Mucosa of descending colon (tissue), 3 donors: ENCODE results near the gene OCEL1. TPM values are rescaled to one million over a fixed set of nuclear protein-coding genes. Genes with fewer than 3 reads are reported as not detected.

Experiments
- ATAC-seq: fragments of 200-7000 bp; cut with Tn5 transposase; one replicate; pipeline ENCODE4 v1.9.1; 2020; ENCODE audit warnings: mild to moderate bottlenecking, moderate library complexity
- DNase-seq, 3 donors: peaks; one replicate each; pipeline ENCODE4 v3.0.0-alpha.2; 2020
- H3K36me3 ChIP-seq: fragments of 200-600 bp; one replicate; pipeline ENCODE4 v1.8.0; 2021; ENCODE audit warnings: low read depth, mild to moderate bottlenecking
- H3K4me1 ChIP-seq: fragments of 200-600 bp; one replicate; pipeline ENCODE4 v1.8.0; 2021; ENCODE audit warnings: low read depth, mild to moderate bottlenecking
- H3K4me3 ChIP-seq: fragments of 200-600 bp; one replicate; pipeline ENCODE4 v1.8.0; 2021; ENCODE audit warnings: mild to moderate bottlenecking
- H3K9me3 ChIP-seq: fragments of 200-600 bp; one replicate; pipeline ENCODE4 v1.8.0; 2021; ENCODE audit warnings: mild to moderate bottlenecking
- CTCF ChIP-seq: fragments of 200-600 bp; IDR thresholded peaks from one replicate; pipeline ENCODE4 v1.8.0; 2022; ENCODE audit warnings: antibody characterized with exemption, mild to moderate bottlenecking
- intact Hi-C, 2 donors: fragments of 100-400 bp; cut with DNase I in 1 of 2; cut with micrococcal nuclease in 1 of 2; formaldehyde crosslinking; loops; one replicate each; pipeline versions ENCODE4 v1.11.0 to v1.11.1; 2022; cut with DNase I, micrococcal nuclease
- total RNA-seq, 3 donors: library from RNA; stranded (reverse); fragmentation: NEBNext Ultra II Directional in 2 of 3; extraction: Animal tissue kit (Norgen Biotek cat#: 25700) in 2 of 3; gene quantifications; one replicate each; pipeline versions ENCODE4 v1.2.1 to v1.2.4, GENCODE V29; 2021 to 2023
- donor health status: DM: no; HTN: no; CAD: no; lungs with moderate emphysema.
- donor health status: DM: no; HTN: no; CAD: no.
- donor health status: DM: no; HTN: yes; CAD: no.

Gene OCEL1
- total RNA-seq, 3 donors from 2014 or later: 38.1 to 105 (median 58.4) TPM

- ATAC-seq (no peak), DNase-seq (no peak)
- H3K4me1 ChIP-seq: no peaks in the 10 kb centered on the region
- H3K4me3 ChIP-seq: no peak overlapping the region
- intact Hi-C loops: no loop called here
- no peak for TF ChIP-seq CTCF
- no peaks in the 10 kb centered on the region for H3K9me3 ChIP-seq
- H3K36me3 ChIP-seq: no peaks in the 10 kb centered on the region
These were observed 6.7 kb upstream of the OCEL1 start for GRCh38 chr19:17219286-17219685.

- Histone ChIP-seq H3K36me3 (no peaks in the 10 kb centered on the region), H3K4me3 (no peak overlapping the region), H3K9me3 (no peaks in the 10 kb centered on the region), H3K4me1 (no peaks in the 10 kb centered on the region)
- TF ChIP-seq CTCF: no peak
- intact Hi-C loops: no loop called here
- DNase-seq: peak in 2 of 3 donors; percentile 47 to 59
- peak; percentile 63 for ATAC-seq
These were observed 5.7 kb upstream of the OCEL1 start for GRCh38 chr19:17220207-17220758.

DNA sequence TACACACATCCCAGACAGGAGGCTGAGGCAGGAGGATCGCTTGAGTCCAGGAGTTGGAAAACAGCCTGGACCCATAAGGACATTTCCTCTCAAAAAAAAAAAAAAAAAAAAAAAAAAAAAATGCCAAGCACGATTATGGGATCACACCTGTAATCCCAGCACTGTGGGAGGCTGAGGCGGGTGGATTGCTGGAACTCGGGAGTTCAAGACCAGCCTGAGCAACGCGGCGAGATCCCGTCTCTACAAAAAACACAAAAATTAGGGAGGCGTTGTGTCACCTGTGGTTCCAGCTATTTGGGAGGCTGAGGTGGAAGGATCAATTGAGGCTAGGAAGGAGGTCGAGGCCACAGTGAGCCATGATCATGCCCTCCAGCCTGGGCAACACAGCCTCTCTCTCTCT is 973 bp upstream of the OCEL1 start:
- no peak overlapping the region for H3K4me3 ChIP-seq
- no peak for TF ChIP-seq CTCF
- ATAC-seq (no peak), DNase-seq (no peak)
- intact Hi-C loops: no loop called here
- no peaks in the 10 kb centered on the region for H3K9me3 ChIP-seq
- no peaks in the 10 kb centered on the region for H3K36me3 ChIP-seq
- peaks cover 6% of the 10 kb centered on the region for H3K4me1 ChIP-seq

GRCh38 chr19:17227798-17228367 is 1.9 kb downstream of the OCEL1 start:
- Histone ChIP-seq H3K4me3 (no peak overlapping the region), H3K4me1 (peaks cover 6% of the 10 kb centered on the region), H3K36me3 (peaks cover 11% of the 10 kb centered on the region), H3K9me3 (no peaks in the 10 kb centered on the region)
- TF ChIP-seq CTCF: no peak
- intact Hi-C loops: no loop called here
- ATAC-seq (no peak), DNase-seq (no peak)

GRCh38 chr19:17229890-17230289 is 3.9 kb downstream of the OCEL1 start:
- H3K9me3 ChIP-seq: no peaks in the 10 kb centered on the region
- no peak for TF ChIP-seq CTCF
- intact Hi-C loops: no loop called here
- peaks cover 8% of the 10 kb centered on the region for H3K4me1 ChIP-seq
- ATAC-seq: no peak
- H3K36me3 ChIP-seq: peaks cover 11% of the 10 kb centered on the region
- H3K4me3 ChIP-seq: no peak overlapping the region
- DNase-seq: no peak
